A549 (cell line): ENCODE data around the gene EPS8. TPM values are rescaled to one million over a fixed set of nuclear protein-coding genes. Genes with fewer than 3 reads are reported as not detected.

ENCODE experiments used
- ATAC-seq, 2 experiments: fragments of 200-7000 bp in 1 of 2; fragments of >200 bp in 1 of 2; cut with Nextera tagmentation in 1 of 2; cut with Tn5 transposase in 1 of 2; 3 replicates each; pipeline versions ENCODE4 v1.8.0 to v1.9.1; 2018 to 2020; ENCODE audit warnings: mild to moderate bottlenecking in 1 of 2, moderate library complexity in 1 of 2
- CTCF ChIA-PET: fragments of 300-600 bp; sonication (Branson Sonifier 250); formaldehyde crosslinking; extraction: SDS; loops from one replicate; lab custom pipeline; 2021; ENCODE audit warnings: antibody characterized with exemption, inconsistent platforms; lab: Yijun Ruan, JAX
- POLR2A ChIA-PET: fragments of 350-600 bp; formaldehyde crosslinking; extraction: SDS; loops from one replicate; lab custom pipeline; 2021; ENCODE audit warnings: antibody characterized with exemption, inconsistent platforms; lab: Yijun Ruan, JAX
- DNase-seq, 2 experiments: peaks; one replicate each; pipeline versions ENCODE4 v3.0.0 to v3.0.0-alpha.2; 2011 to 2016; ENCODE audit warnings: low read depth in 1 of 2, low spot score in 1 of 2
- FAIRE-seq: peaks from 2 replicates; lab custom pipeline; 2011; peaks lifted over from hg19 to GRCh38; lab: Jason Lieb, UNC
- H3K27ac ChIP-seq, 2 experiments: fragments of >200 bp; sonication (Bioruptor Twin); formaldehyde crosslinking; 3 replicates each; pipeline ENCODE4 v1.5.1; 2016 to 2017
- H3K4me1 ChIP-seq: fragments of >200 bp; sonication (Bioruptor Twin); formaldehyde crosslinking; 3 replicates; pipeline ENCODE4 v1.6.1; 2016
- H3K4me2 ChIP-seq: fragments of >200 bp; sonication (Bioruptor Twin); formaldehyde crosslinking; 3 replicates; pipeline ENCODE4 v1.6.1; 2016
- H3K4me3 ChIP-seq: fragments of >200 bp; sonication (Bioruptor Twin); formaldehyde crosslinking; 3 replicates; pipeline ENCODE4 v1.5.1; 2016
- H3K9me3 ChIP-seq: fragments of >200 bp; sonication (Bioruptor Twin); formaldehyde crosslinking; 3 replicates; pipeline ENCODE4 v1.6.1; 2016
- ATOH8 ChIP-seq: fragments of 250-450 bp; sonication (Bioruptor Pico); IDR thresholded peaks from 2 replicates; pipeline ENCODE4 v1.5.0; 2020; ENCODE audit warnings: low read depth, mild to moderate bottlenecking, moderate library complexity
- CBX2 ChIP-seq: fragments of 200-600 bp; sonication (generic); IDR thresholded peaks from 2 replicates; pipeline ENCODE4 v1.6.1; 2016; ENCODE audit warnings: low read depth, mild to moderate bottlenecking, borderline replicate concordance
- CBX8 ChIP-seq: fragments of 200-600 bp; sonication (generic); IDR thresholded peaks from 2 replicates; pipeline ENCODE4 v1.6.1; 2016
- CEBPB ChIP-seq, 2 experiments: fragments of >200 bp in 1 of 2; sonication (Bioruptor Twin) in 1 of 2; formaldehyde crosslinking in 1 of 2; IDR thresholded peaks; 2 replicates each; pipeline ENCODE4 v1.6.1; 2012 to 2016
- CTCF ChIP-seq: fragments of >200 bp; sonication (Bioruptor Twin); formaldehyde crosslinking; IDR thresholded peaks from 3 replicates; pipeline ENCODE4 v1.5.1; 2016
- EHF ChIP-seq: fragments of 250-450 bp; sonication (Bioruptor Pico); IDR thresholded peaks from 2 replicates; pipeline ENCODE4 v1.5.0; 2020; ENCODE audit warnings: mild to moderate bottlenecking
- ESRRA ChIP-seq: fragments of 150-350 bp; IDR thresholded peaks from 2 replicates; pipeline ENCODE4 v1.6.1; 2014; ENCODE audit warnings: mild to moderate bottlenecking, low read length, borderline replicate concordance
- FOSB ChIP-seq: fragments of 250-450 bp; sonication (Bioruptor Pico); IDR thresholded peaks from 2 replicates; pipeline ENCODE4 v1.5.0; 2020; ENCODE audit warnings: mild to moderate bottlenecking, moderate library complexity
- FOXS1 ChIP-seq: fragments of 250-450 bp; sonication (Bioruptor Pico); IDR thresholded peaks from 2 replicates; pipeline ENCODE4 v1.5.0; 2020; ENCODE audit warnings: mild to moderate bottlenecking, moderate library complexity
- HOXA7 ChIP-seq: fragments of 250-450 bp; sonication (Bioruptor Pico); IDR thresholded peaks from 2 replicates; pipeline ENCODE4 v1.5.0; 2020; ENCODE audit warnings: mild to moderate bottlenecking, moderate library complexity
- HOXB5 ChIP-seq: fragments of 250-450 bp; sonication (Bioruptor Pico); IDR thresholded peaks from 2 replicates; pipeline ENCODE4 v1.5.0; 2020; ENCODE audit warnings: mild to moderate bottlenecking, moderate library complexity
- JUN ChIP-seq, 2 experiments: fragments of >200 bp; sonication (Bioruptor Twin); formaldehyde crosslinking; IDR thresholded peaks; 2 replicates in 1 of 2; 3 replicates in 1 of 2; pipeline ENCODE4 v1.6.1; 2016 to 2017
- MAFK ChIP-seq: fragments of 450-650 bp; IDR thresholded peaks from 2 replicates; pipeline ENCODE4 v1.6.1; 2014; ENCODE audit not compliant: partially characterized antibody
- MAZ ChIP-seq: fragments of 150-350 bp; IDR thresholded peaks from 2 replicates; pipeline ENCODE4 v1.6.1; 2014; ENCODE audit warnings: antibody characterized with exemption, low read depth, low read length, borderline replicate concordance
- NPAS2 ChIP-seq: fragments of 250-450 bp; sonication (Bioruptor Pico); IDR thresholded peaks from 2 replicates; pipeline ENCODE4 v1.8.0; 2022; ENCODE audit warnings: mild to moderate bottlenecking, moderate library complexity, borderline replicate concordance
- POLR2A ChIP-seq: IDR thresholded peaks from 2 replicates; pipeline ENCODE4 v1.6.1; 2012; ENCODE audit warnings: mild to moderate bottlenecking, low read length
- POLR2AphosphoS2 ChIP-seq: conservative IDR thresholded peaks from 2 replicates; pipeline ENCODE4 v1.6.1; 2012; ENCODE audit warnings: low read length, improper control_type of control experiment, inconsistent platforms
- RCOR1 ChIP-seq: fragments of 150-350 bp; IDR thresholded peaks from 2 replicates; pipeline ENCODE4 v1.6.1; 2014; ENCODE audit warnings: antibody characterized with exemption, low read length, low read depth
- SMC3 ChIP-seq: fragments of >200 bp; sonication (Bioruptor Twin); formaldehyde crosslinking; IDR thresholded peaks from 3 replicates; pipeline ENCODE4 v1.6.1; 2018; ENCODE audit warnings: inconsistent platforms
- TP53 ChIP-seq: fragments of 250-450 bp; sonication (Bioruptor Pico); IDR thresholded peaks from 2 replicates; pipeline ENCODE4 v1.5.0; 2021; ENCODE audit warnings: mild to moderate bottlenecking, moderate library complexity
- ZC3H11A ChIP-seq: fragments of 450-650 bp; IDR thresholded peaks from 2 replicates; pipeline ENCODE4 v1.6.1; 2014; ENCODE audit warnings: antibody characterized with exemption, mild to moderate bottlenecking
- ZFP36 ChIP-seq: fragments of 450-650 bp; IDR thresholded peaks from 2 replicates; pipeline ENCODE4 v1.6.1; 2014; ENCODE audit warnings: borderline replicate concordance; ENCODE audit not compliant: partially characterized antibody
- ZNF302 ChIP-seq: fragments of 250-450 bp; sonication (Bioruptor Pico); IDR thresholded peaks from 2 replicates; pipeline ENCODE4 v1.9.0; 2021; ENCODE audit warnings: inconsistent platforms, mild to moderate bottlenecking, moderate library complexity
- WGBS: methylation state at CpG from one replicate; pipeline ENCODE4 v1.1.6; 2017; ENCODE audit errors: missing lambda C conversion rate; 5-methylcytosine and 5-hydroxymethylcytosine counted together
- polyA plus RNA-seq, 4 experiments: library from polyadenylated mRNA; depleted of rRNA in 3 of 4; stranded (reverse); fragments of >200 nt; fragmentation: RNase III in 1 of 4; extraction: RNeasy Plus Mini Kit Qiagen cat#74134 plus additional on column Dnase treatment in 1 of 4; gene quantifications; 2 replicates in 3 of 4; 3 replicates in 1 of 4; pipeline ENCODE4 v1.2.3, GENCODE V29; 2011 to 2017
- TF ChIP-seq, protein P1 (sequence below): fragments of >200 bp; sonication (Bioruptor Twin); formaldehyde crosslinking; IDR thresholded peaks from 2 replicates; pipeline ENCODE4 v1.6.1; 2016
- TF ChIP-seq, protein P2 (sequence below): fragments of >200 bp; sonication (Bioruptor Twin); formaldehyde crosslinking; IDR thresholded peaks from 3 replicates; pipeline ENCODE4 v1.6.1; 2016
- TF ChIP-seq, protein P3 (sequence below): fragments of 450-650 bp; IDR thresholded peaks from 2 replicates; pipeline ENCODE4 v1.6.1; 2014; ENCODE audit warnings: antibody characterized with exemption
- TF ChIP-seq, protein P4 (sequence below): IDR thresholded peaks from 2 replicates; pipeline ENCODE4 v1.6.1; 2012

Gene EPS8
- polyA plus RNA-seq, 2 of the 4 experiments (the other 2 are of a cell fraction), result 25.1 to 101 TPM

- TF ChIP-seq CBX8 (no peak), POLR2A (no peak), FOXS1 (no peak), CBX2 (no peak), HOXA7 (CRISPR knock-in tag) (no peak)
- TF ChIP-seq, protein P1, sequence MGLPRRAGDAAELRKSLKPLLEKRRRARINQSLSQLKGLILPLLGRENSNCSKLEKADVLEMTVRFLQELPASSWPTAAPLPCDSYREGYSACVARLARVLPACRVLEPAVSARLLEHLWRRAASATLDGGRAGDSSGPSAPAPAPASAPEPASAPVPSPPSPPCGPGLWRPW, result no peak
Observed at GRCh38 chr12:15677228-15677627, 112.0 kb downstream of the EPS8 start (continued).

DNA sequence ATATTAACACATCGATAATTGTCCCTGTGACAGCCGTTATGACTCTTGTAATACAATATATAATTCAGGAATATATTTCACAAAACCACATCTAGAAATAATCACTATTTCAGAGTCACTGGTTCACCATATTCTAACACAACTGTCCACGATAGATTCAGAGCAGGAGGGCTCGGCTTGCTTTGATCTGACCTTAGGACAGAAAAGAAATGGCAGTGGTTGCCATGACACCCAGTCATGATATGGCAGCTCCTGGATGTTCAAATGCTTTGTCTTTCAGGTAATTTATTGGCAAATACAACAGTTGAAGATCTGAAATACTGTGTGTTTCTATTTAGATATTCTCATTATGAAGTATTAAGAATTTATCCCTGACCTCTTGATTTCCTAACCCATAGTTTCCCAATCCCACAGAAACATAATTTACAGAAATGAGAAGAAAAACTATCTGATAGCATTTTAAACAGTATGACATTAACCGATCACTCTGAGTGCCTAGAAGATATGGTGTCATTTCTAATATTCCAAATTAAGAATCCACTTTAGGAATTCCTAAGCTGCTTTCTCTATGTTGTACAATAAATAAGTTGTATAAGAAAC is 116.4 kb downstream of the EPS8 start:
- Histone ChIP-seq H3K4me3 (no peak overlapping the region), H3K4me1 (peaks cover 9% of the 10 kb centered on the region; the same call in 1 of the 3 replicates), H3K9me3 (no peaks in the 10 kb centered on the region), H3K27ac (no peak overlapping the region), H3K4me2 (no peak overlapping the region)
- FAIRE-seq (peak; percentile 68), ATAC-seq (no peak), DNase-seq (no peak)
- WGBS, result 94% methylated on average over 5 of the region's 5 CpGs
- POLR2A ChIA-PET, result no interaction called here
- CTCF ChIA-PET, result interaction anchor here (0.7 kb wide), 1 partner anchor 82 kb away, joined by 3 read pairs; no protein-coding TSS in a partner anchor
- TF ChIP-seq SMC3, result no peak
- TF ChIP-seq, protein P2, sequence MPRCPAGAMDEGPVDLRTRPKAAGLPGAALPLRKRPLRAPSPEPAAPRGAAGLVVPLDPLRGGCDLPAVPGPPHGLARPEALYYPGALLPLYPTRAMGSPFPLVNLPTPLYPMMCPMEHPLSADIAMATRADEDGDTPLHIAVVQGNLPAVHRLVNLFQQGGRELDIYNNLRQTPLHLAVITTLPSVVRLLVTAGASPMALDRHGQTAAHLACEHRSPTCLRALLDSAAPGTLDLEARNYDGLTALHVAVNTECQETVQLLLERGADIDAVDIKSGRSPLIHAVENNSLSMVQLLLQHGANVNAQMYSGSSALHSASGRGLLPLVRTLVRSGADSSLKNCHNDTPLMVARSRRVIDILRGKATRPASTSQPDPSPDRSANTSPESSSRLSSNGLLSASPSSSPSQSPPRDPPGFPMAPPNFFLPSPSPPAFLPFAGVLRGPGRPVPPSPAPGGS, result no peak
- no peak for TF ChIP-seq CEBPB (IDR thresholded peaks at IDR 0.05)

DNA sequence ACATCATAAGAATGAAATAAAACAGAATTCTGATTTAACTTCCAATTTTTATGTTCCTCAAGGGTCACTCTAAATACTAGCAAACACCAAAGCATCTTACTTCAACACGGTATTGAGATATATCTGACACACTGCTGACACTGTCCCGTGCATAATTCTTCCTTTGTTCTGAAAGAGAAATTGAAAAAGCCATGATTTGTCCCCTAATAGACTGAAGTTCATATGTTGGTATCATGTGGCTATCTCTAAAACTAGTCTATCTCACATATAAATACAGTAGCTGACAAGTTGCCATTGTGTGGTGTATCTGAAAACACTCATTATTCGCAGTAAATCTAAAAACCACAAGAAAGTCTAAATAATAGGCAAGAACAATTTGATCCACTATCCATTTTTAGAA is 118.4 kb downstream of the EPS8 start:
- DNase-seq (no peak), FAIRE-seq (no peak), ATAC-seq (no peak)
- Histone ChIP-seq H3K4me2 (no peak overlapping the region), H3K4me3 (no peak overlapping the region), H3K9me3 (no peaks in the 10 kb centered on the region), H3K4me1 (peaks cover 9% of the 10 kb centered on the region; the same call in 1 of the 3 replicates), H3K27ac (no peak overlapping the region)
- no peak for TF ChIP-seq TP53 (CRISPR knock-in tag)
- TF ChIP-seq FOXS1, result no peak
- no peak for TF ChIP-seq JUN (IDR thresholded peaks at IDR 0.05)
- no peak for TF ChIP-seq ESRRA
- TF ChIP-seq HOXB5 (CRISPR knock-in tag), result no peak
- no peak for TF ChIP-seq SMC3
- TF ChIP-seq EHF (CRISPR knock-in tag), result no peak
- TF ChIP-seq, protein P3, sequence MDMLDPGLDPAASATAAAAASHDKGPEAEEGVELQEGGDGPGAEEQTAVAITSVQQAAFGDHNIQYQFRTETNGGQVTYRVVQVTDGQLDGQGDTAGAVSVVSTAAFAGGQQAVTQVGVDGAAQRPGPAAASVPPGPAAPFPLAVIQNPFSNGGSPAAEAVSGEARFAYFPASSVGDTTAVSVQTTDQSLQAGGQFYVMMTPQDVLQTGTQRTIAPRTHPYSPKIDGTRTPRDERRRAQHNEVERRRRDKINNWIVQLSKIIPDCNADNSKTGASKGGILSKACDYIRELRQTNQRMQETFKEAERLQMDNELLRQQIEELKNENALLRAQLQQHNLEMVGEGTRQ, result no peak
- TF ChIP-seq MAFK, result no peak
- TF ChIP-seq ZNF302 (CRISPR knock-in tag), result no peak
- TF ChIP-seq RCOR1, result no peak
- no peak for TF ChIP-seq MAZ
- no peak for TF ChIP-seq ZC3H11A
- TF ChIP-seq CBX8, result no peak
- ChIA-PET CTCF (no interaction called here), POLR2A (no interaction called here)
- WGBS, result 81% methylated on average over 3 of the region's 3 CpGs

DNA sequence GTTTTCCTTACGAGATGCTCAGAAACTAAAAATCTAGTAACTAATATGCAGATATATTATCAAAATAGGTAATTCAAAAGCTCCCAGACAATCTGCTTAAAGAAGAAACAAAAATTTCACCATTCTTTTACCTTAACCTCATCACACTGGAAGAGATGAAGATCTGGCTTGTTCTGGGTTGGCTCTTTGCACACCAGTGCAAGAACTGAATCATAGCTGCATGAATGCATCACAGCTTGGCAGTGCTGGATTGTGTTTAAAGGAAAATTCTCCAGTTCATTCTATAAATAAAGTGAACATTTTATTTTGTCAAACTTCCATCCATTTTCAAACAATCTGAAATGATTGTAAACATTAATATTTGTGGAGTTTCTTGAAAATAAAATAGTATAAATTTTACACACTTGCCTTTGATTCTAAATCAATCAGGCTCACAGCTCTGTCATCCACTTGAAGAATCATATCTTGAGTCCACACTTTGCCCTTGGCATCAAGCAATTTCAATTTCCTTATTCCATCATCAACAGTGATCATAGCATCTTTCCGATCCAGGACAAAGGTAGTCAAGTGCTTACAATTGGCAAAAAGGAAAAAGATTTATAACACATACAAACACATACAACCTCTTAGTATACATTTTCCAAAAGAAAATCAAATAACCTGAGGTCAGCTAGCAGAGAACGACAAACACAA is 119.8 kb downstream of the EPS8 start:
- CTCF ChIA-PET, result interaction anchor here (1.4 kb wide), 1 partner anchor 79 kb away, joined by 6 read pairs; no protein-coding TSS in a partner anchor
- 82% methylated on average over 3 of the region's 3 CpGs for WGBS
- peak; percentile 18 for FAIRE-seq
- TF ChIP-seq CBX2 (no peak), ZFP36 (no peak), NPAS2 (no peak), CTCF (no peak), FOSB (CRISPR knock-in tag) (no peak), POLR2AphosphoS2 (no peak), ATOH8 (CRISPR knock-in tag) (no peak)
- TF ChIP-seq, protein P4, sequence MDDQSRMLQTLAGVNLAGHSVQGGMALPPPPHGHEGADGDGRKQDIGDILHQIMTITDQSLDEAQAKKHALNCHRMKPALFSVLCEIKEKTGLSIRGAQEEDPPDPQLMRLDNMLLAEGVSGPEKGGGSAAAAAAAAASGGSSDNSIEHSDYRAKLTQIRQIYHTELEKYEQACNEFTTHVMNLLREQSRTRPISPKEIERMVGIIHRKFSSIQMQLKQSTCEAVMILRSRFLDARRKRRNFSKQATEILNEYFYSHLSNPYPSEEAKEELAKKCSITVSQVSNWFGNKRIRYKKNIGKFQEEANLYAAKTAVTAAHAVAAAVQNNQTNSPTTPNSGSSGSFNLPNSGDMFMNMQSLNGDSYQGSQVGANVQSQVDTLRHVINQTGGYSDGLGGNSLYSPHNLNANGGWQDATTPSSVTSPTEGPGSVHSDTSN, result no peak

More for the DNA sequence above, 119.8 kb downstream of the EPS8 start:
- no peak overlapping the region for H3K27ac ChIP-seq
- peaks cover 17% of the 10 kb centered on the region for H3K4me1 ChIP-seq
- H3K9me3 ChIP-seq, result no peaks in the 10 kb centered on the region
- H3K4me2 ChIP-seq, result no peak overlapping the region
- POLR2A ChIA-PET, result no interaction called here
- ATAC-seq (no peak), DNase-seq (no peak)
- H3K4me3 ChIP-seq, result no peak overlapping the region
